ENCODE measurements around the gene FMNL1.
A peak's percentile ranks its signal among the peaks of the same experiment; 100 is the strongest.

The FMNL1 gene

GRCh38 chr17:45258981-45259380, 37.3 kb downstream of the FMNL1 start:
- Mint-ChIP-seq H3K27me3 (ENCODE audit: low read depth, poor library complexity) (peaks cover 27% of the 10 kb centered on the region), H3K4me3 (no peak overlapping the region), H3K36me3 (ENCODE audit: low read depth) (no peaks in the 10 kb centered on the region), H3K9me3 (no peaks in the 10 kb centered on the region), H3K27ac (no peak overlapping the region), H3K4me1 (peaks cover 31% of the 10 kb centered on the region)
- no peak for DNase-seq
- no peak for TF ChIP-seq CTCF (IDR thresholded peaks at IDR 0.05)

GRCh38 chr17:45260204-45260783, 38.6 kb downstream of the FMNL1 start:
- H3K27me3 Mint-ChIP-seq (ENCODE audit: low read depth, poor library complexity): peaks cover 27% of the 10 kb centered on the region
- H3K36me3 Mint-ChIP-seq (ENCODE audit: low read depth): peaks cover 4% of the 10 kb centered on the region
- no peak overlapping the region for H3K27ac Mint-ChIP-seq
- H3K4me3 Mint-ChIP-seq: peak overlapping the region; percentile 12
- peaks cover 31% of the 10 kb centered on the region for H3K4me1 Mint-ChIP-seq
- no peaks in the 10 kb centered on the region for H3K9me3 Mint-ChIP-seq
- no peak for DNase-seq
- TF ChIP-seq CTCF (IDR thresholded peaks at IDR 0.05): no peak

- Mint-ChIP-seq H3K27ac (no peak within 1 kb of the TSS), H3K36me3 (ENCODE audit: low read depth) (peaks cover 4% of the 10 kb centered on the region), H3K4me3 (peak within 1 kb of the TSS; percentile 63), H3K9me3 (no peaks in the 10 kb centered on the region), H3K27me3 (ENCODE audit: low read depth, poor library complexity) (peaks cover 25% of the 10 kb centered on the region), H3K4me1 (peaks cover 24% of the 10 kb centered on the region)
- peak; percentile 68 for DNase-seq
- no peak for TF ChIP-seq CTCF (IDR thresholded peaks at IDR 0.05)
Observed at GRCh38 chr17:45261577-45262515, 40.2 kb downstream of the FMNL1 start, which contains the start of gene SPATA32. TSS of gene SPATA32 (minus strand) at chr17:45262094. CDS start at chr17:45262016, 78 bp downstream.

GRCh38 chr17:45262516-45263476, 41.1 kb downstream of the FMNL1 start:
- Mint-ChIP-seq H3K4me1 (peaks cover 14% of the 10 kb centered on the region), H3K27ac (no peak overlapping the region), H3K36me3 (ENCODE audit: low read depth) (peaks cover 14% of the 10 kb centered on the region), H3K9me3 (no peaks in the 10 kb centered on the region), H3K4me3 (peak overlapping the region; percentile 63), H3K27me3 (ENCODE audit: low read depth, poor library complexity) (peaks cover 21% of the 10 kb centered on the region)
- no peak for TF ChIP-seq CTCF (IDR thresholded peaks at IDR 0.05)
- no peak for DNase-seq

- H3K27ac Mint-ChIP-seq: no peak overlapping the region
- no peak for DNase-seq
- no peak for TF ChIP-seq CTCF (IDR thresholded peaks at IDR 0.05)
- peaks cover 20% of the 10 kb centered on the region for H3K36me3 Mint-ChIP-seq (ENCODE audit: low read depth)
- no peak overlapping the region for H3K4me3 Mint-ChIP-seq
- peaks cover 21% of the 10 kb centered on the region for H3K27me3 Mint-ChIP-seq (ENCODE audit: low read depth, poor library complexity)
- no peaks in the 10 kb centered on the region for H3K9me3 Mint-ChIP-seq
- peaks cover 9% of the 10 kb centered on the region for H3K4me1 Mint-ChIP-seq
Observed at GRCh38 chr17:45263477-45263860, 41.8 kb downstream of the FMNL1 start.
